Measurements from ENCODE around the gene CLCC1. TPM values are rescaled to one million over a fixed set of nuclear protein-coding genes. Genes with fewer than 3 reads are reported as not detected.
"Not testable (repeated sequence)": the region's sequence is repeated elsewhere in the genome, so short reads cannot be mapped to it uniquely, and the experiment has no call there.

The CLCC1 gene, protein sequence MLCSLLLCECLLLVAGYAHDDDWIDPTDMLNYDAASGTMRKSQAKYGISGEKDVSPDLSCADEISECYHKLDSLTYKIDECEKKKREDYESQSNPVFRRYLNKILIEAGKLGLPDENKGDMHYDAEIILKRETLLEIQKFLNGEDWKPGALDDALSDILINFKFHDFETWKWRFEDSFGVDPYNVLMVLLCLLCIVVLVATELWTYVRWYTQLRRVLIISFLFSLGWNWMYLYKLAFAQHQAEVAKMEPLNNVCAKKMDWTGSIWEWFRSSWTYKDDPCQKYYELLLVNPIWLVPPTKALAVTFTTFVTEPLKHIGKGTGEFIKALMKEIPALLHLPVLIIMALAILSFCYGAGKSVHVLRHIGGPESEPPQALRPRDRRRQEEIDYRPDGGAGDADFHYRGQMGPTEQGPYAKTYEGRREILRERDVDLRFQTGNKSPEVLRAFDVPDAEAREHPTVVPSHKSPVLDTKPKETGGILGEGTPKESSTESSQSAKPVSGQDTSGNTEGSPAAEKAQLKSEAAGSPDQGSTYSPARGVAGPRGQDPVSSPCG
- 10 to 100 TPM; 14.4 to 56.1 (median 18.9) TPM for total RNA-seq

DNA sequence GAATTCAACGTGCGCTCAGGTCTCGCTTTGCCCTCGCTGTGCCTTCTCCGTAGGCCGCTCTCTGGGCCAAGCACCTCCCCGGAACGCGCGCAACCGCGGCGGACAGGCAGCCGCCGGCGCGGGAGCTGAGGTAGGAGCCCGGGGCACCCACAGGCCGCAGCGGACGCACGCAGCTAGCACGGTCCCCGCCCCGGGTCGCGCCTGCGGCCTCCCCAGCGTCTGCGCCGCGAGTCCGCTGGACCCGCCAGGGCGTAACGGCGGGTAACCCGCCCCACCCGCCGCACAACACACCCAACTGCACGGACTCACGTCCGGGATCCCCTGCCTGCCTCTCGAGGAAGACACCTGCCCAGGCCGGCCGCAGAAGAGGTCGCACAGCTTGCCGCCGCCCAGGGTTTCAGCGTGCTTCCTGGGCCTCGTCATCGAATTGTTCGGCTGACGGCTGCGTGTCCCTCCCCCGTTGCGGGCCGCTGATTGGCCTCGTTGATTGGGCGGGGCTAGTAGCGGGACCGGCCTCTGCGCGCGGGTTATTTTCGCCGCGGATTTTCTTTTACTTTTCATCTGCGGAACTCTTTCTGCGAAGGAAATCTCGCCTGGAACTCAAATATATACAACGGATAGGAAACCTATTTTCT, at the start of gene CLCC1:
Gene CLCC1 (minus strand): TSS at position 433 of the 635 bp plus-strand sequence. CDS start 13,047 bp downstream, outside the sequence.
- Histone ChIP-seq H3K4me3 (peak within 1 kb of the TSS; percentile 66 to 88 (median 78)), H3K9me3 (no peaks in the 10 kb centered on the region), H3K27me3 (no peaks in the 10 kb centered on the region), H3K36me3 (peaks cover 0 to 9% (median 0%) of the 10 kb centered on the region in 3 donors), H3K4me1 (peaks cover 0 to 14% (median 6%) of the 10 kb centered on the region in 4 donors), H3K27ac (peak within 1 kb of the TSS; percentile 92 to 100 (median 97))
- peak; percentile 88 to 91 for TF ChIP-seq POLR2A (IDR thresholded peaks at IDR 0.05)
- TF ChIP-seq, protein P1, sequence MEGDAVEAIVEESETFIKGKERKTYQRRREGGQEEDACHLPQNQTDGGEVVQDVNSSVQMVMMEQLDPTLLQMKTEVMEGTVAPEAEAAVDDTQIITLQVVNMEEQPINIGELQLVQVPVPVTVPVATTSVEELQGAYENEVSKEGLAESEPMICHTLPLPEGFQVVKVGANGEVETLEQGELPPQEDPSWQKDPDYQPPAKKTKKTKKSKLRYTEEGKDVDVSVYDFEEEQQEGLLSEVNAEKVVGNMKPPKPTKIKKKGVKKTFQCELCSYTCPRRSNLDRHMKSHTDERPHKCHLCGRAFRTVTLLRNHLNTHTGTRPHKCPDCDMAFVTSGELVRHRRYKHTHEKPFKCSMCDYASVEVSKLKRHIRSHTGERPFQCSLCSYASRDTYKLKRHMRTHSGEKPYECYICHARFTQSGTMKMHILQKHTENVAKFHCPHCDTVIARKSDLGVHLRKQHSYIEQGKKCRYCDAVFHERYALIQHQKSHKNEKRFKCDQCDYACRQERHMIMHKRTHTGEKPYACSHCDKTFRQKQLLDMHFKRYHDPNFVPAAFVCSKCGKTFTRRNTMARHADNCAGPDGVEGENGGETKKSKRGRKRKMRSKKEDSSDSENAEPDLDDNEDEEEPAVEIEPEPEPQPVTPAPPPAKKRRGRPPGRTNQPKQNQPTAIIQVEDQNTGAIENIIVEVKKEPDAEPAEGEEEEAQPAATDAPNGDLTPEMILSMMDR (IDR thresholded peaks at IDR 0.05): peak in 1 of 6 experiments; percentile 26
- peak; percentile 96 to 98 (median 97) for DNase-seq

DNA sequence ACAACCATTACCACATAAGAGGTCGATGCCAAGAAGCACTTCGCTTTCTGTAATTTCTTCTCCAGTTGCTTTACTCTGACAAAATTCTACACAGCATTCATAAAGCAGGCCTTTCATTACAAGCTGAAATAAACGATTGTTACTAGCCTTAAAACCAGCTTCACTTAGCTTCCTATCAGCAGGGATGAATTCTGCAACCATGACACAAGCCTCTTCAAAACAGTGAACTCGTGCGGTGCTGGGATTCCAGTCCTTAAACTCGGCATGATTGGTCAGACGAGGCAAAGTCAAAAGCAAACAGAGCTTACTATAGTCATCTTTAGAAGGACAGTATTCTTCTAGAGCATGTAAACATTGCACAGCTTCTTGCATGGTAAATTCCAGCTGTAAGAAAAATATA, 48.1 kb upstream of the CLCC1 start:
- Histone ChIP-seq H3K9me3 (no peaks in the 10 kb centered on the region), H3K36me3 (peaks cover 0 to 33% (median 0%) of the 10 kb centered on the region in 3 donors), H3K27ac (no peak overlapping the region), H3K27me3 (no peaks in the 10 kb centered on the region), H3K4me1 (no peaks in the 10 kb centered on the region), H3K4me3 (no peak overlapping the region)
- DNase-seq: no peak
- TF ChIP-seq, protein P1 (IDR thresholded peaks at IDR 0.05): no peak
- TF ChIP-seq POLR2A (IDR thresholded peaks at IDR 0.05): no peak

DNA sequence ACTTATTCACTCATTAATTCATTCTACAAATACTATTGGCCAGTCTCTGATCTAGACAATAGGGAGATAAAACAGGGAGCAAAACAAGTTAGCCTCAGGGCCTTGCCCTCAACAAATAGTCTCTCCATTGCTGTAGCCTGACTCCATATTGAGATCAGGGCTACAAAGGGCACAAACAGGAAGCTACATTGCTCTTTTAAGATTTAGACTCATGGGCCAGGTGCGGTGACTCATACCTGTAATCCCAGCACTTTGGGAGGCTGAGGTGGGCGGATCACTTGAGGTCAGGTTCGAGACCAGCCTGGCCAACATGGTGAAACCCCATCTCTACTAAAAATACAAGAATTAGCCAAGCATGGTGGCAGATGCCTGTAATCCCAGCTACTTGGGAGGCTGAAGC, 33.3 kb upstream of the CLCC1 start:
- not testable (repeated sequence) for H3K27me3 ChIP-seq, DNase-seq, H3K4me3 ChIP-seq

DNA sequence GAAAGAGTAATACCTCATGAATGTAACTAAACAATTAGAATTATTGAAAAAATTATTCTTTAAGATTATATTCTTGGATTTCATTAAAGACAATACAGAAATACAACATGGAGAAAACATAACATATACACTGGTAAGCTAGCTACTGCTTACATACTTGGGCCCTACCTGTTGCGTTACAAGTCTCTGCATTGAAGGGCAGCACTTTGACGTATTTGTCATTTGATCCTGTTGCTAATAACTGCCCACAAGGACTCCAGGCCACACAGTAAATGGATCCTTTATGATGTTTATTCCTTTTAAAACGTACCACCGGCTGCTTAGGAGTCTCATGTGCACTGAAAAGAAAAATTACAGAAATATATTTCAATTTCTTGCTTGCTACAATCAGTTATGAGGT, 19.8 kb upstream of the CLCC1 start:
- no peaks in the 10 kb centered on the region for H3K27me3 ChIP-seq
- TF ChIP-seq POLR2A (IDR thresholded peaks at IDR 0.05): no peak
- TF ChIP-seq, protein P1 (IDR thresholded peaks at IDR 0.05): no peak
- H3K4me1 ChIP-seq: no peaks in the 10 kb centered on the region
- no peaks in the 10 kb centered on the region for H3K9me3 ChIP-seq
- DNase-seq: no peak
- peaks cover 0 to 14% (median 0%) of the 10 kb centered on the region in 3 donors for H3K36me3 ChIP-seq
- H3K4me3 ChIP-seq: no peak overlapping the region
- no peak overlapping the region for H3K27ac ChIP-seq

More for the DNA sequence above, 33.3 kb upstream of the CLCC1 start:
- not testable (repeated sequence) for H3K9me3 ChIP-seq, H3K27ac ChIP-seq, H3K4me1 ChIP-seq
- H3K36me3 ChIP-seq: peaks cover 0 to 60% (median 7%) of the 10 kb centered on the region in 3 donors

DNA sequence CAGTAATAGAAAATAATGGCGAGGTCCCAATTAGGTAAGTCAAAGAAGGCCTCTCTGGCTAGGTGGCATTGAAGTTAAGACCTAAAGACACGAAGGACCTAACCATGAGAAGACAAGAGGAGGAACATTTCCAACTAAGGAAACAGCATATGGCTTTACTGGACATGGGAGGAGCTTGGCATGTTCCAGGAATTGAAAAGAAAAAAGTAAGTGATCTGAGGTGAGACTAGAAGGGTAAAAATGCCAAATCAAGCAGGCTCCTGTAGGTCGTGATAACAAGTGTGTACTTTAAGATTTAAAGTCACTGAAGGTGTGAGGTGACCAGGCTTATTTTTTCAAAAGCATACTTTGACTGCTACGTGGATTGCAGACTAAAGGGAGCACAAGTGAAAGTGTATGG, 13.4 kb upstream of the CLCC1 start:
- TF ChIP-seq POLR2A (IDR thresholded peaks at IDR 0.05): no peak
- TF ChIP-seq, protein P1 (IDR thresholded peaks at IDR 0.05): no peak
- Histone ChIP-seq H3K27ac (no peak overlapping the region), H3K4me1 (no peaks in the 10 kb centered on the region), H3K27me3 (no peaks in the 10 kb centered on the region), H3K9me3 (no peaks in the 10 kb centered on the region), H3K4me3 (no peak overlapping the region), H3K36me3 (peaks cover 0 to 8% (median 0%) of the 10 kb centered on the region in 3 donors)
- DNase-seq: no peak

DNA sequence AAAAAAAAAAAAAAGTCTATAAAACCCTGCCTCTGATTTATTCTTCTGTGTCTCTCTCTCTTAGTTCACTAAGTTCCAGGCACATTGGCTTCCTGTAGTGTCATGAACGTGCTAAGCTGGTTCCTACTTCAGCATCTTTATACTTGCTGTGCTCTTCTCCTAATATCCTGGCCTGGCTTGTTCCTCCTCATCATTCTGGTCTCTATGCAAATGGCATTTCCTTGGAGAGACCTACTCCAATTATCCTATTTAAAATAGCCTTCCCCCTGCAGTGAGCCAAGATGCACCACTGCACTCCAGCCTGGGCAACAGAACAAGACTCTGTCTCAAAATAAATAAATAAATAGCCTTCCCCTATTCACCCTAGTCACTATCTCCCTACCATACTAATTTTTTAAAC, 9.7 kb upstream of the CLCC1 start:
- Histone ChIP-seq H3K36me3 (peaks cover 0 to 14% (median 0%) of the 10 kb centered on the region in 3 donors), H3K9me3 (no peaks in the 10 kb centered on the region), H3K4me3 (no peak overlapping the region), H3K27ac (no peak overlapping the region), H3K4me1 (no peaks in the 10 kb centered on the region), H3K27me3 (no peaks in the 10 kb centered on the region)
- no peak for DNase-seq
- TF ChIP-seq, protein P1 (IDR thresholded peaks at IDR 0.05): no peak
- TF ChIP-seq POLR2A (IDR thresholded peaks at IDR 0.05): no peak

All from Peyer's patch (tissue), 4 donors.